CD4-positive, alpha-beta T cell treated with Interleukin-12 subunit alpha and Interleukin-12 subunit beta, for 1 hour (primary cell): ENCODE results near the gene RPL27A.

Experiments used
- DNase-seq: peaks from one replicate; pipeline ENCODE4 v3.0.0-alpha.2; 2020

The RPL27A gene

GRCh38 chr11:8701891-8702597 lies 19.5 kb downstream of the RPL27A start:
- no peak for DNase-seq

DNA sequence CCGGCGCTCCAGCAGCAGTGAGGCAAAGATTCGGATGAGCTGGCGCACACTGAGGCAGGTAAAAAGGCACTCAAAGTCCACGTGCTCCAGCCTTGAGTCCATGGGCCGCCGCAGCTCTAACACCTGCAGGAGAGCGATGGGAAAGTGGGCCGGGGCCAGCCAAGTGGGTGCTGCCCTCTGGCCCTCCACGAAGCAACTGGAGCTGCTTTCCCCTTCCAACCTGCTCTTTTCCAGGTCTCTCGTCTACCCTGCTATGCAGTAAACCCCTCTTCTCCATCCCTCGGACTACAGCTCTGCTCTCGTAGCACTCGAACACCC lies 20.0 kb downstream of the RPL27A start:
- DNase-seq: no peak

- DNase-seq: no peak
Observed at GRCh38 chr11:8704136-8704535, 21.5 kb downstream of the RPL27A start.

GRCh38 chr11:8705146-8705545 lies 22.6 kb downstream of the RPL27A start:
- DNase-seq: no peak

GRCh38 chr11:8706673-8707432 lies 24.3 kb downstream of the RPL27A start:
- DNase-seq: no peak

DNA sequence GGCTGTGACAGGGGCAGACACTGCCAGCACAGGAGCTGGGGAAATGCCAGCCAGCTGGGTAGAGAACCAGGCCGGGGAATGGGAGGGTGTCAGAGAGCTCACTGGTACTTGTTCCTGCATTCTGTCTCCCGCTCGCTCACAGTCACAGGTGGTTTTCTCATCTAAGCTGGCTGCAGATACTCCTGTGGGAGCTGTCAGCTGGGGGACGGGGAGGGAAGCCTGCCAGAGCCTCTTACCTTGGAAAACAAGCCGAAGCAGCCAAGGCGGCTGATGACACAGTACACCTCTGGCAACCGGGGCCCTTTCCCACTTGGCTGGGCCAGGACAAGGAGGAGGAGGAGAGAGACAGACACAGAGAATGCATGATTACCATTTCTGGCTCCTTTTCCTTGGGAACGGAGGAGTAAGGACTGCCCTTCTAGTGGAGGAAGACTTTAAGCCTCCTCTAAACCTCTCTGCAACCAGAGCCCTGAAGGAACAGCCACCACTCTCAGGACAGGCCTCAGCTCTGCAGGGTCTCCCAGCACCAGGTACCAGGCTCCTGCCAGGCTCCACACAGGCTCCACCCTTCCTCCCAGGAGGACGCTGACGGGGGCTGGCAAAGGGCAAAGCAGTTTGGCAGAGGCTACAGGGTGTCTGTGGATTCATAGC lies 25.1 kb downstream of the RPL27A start:
- DNase-seq: no peak

DNA sequence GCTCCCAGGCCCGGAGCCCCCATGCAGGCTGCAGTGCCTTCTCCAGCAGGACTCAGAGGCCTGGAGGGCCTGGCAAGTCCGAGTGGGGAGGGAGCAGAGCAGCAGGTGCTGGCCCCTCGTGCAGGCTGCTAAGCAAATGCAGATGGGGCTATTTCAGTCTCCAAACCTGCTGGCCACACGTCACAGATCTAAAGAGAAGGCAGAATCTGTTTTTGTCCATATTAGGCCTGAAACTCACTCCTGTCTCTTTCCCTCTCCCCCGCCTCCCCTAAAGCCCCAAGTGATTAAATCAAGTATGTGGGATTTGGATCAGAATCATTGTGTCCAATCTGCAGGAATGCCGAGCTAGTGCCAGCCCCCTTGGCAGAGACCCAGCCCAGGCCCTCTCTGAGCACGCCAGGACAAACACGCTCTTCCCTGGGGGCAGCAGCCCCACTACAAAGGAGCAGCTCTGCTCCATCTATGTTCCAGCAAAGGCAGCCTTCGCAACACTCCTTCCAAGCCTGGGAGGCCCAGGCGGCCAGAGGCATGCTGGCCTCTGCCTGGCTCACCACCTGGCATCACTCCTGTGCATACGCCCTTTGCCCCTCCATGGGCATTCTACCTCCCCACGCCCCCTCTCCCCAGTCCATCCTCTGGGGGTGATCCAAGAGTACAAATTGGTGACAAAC lies 26.5 kb downstream of the RPL27A start:
- no peak for DNase-seq

- no peak for DNase-seq
Observed at GRCh38 chr11:8709777-8710176, 27.2 kb downstream of the RPL27A start.

DNA sequence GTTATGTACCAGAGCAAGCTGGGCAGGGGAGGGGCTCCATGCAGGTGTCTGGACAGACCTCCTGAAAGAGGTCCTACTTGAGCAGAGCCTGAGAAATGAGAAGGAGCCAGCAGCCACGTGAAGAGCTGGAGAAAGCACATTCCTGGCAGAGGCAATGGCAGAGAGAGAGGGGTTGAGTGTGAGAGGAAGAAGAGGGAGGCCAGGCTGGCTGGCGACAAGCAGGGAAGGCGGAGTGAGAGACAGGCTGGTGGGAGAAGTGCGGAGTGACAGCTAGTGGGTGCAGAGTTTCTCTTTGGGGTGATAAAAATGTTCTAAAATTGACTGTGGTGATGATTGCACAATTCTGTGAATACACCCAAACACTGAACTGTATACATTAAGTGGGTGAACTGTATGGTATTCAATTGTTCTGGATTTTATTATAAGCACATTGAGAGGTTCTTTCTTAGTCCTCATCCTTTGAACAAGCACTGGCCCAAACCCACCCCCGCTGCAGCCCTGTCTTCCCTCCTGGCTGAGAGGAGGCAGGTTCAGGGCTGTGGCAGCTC lies 29.4 kb downstream of the RPL27A start:
- no peak for DNase-seq

- DNase-seq: no peak
Observed at GRCh38 chr11:8712506-8712905, 29.9 kb downstream of the RPL27A start.

DNA sequence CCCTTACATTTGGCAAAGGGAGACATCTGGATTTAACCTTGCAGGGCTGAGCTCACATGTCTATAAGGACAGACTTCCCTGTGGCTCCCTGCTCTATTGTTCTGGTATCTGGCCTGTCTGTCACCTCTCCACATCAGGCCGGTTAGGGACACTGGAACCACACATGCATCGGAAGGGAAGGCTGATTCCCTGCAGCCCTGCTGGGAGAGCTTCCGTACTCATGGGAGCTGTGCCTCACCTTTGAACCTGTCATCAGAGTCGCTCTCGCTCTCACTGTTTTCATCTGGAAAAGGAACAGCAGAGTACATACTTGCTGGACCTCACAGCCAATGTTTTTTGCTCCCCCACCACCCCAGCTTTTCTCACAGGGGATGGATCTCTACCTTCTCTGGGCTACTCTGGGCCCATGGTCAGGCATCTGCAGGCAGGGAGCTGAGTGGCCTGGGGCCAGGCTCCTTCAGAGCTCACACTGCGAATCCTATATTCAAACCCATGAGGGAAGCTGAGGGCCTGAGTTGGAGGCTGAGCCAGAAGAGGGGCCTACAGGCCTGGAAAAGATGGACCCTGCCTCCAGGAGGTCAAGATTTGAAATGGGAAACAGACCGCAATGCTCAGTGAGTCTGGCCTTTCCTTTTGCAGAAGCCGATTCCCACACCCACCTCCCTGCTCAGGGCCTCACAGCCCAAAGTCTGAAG lies 31.3 kb downstream of the RPL27A start:
- no peak for DNase-seq

DNA sequence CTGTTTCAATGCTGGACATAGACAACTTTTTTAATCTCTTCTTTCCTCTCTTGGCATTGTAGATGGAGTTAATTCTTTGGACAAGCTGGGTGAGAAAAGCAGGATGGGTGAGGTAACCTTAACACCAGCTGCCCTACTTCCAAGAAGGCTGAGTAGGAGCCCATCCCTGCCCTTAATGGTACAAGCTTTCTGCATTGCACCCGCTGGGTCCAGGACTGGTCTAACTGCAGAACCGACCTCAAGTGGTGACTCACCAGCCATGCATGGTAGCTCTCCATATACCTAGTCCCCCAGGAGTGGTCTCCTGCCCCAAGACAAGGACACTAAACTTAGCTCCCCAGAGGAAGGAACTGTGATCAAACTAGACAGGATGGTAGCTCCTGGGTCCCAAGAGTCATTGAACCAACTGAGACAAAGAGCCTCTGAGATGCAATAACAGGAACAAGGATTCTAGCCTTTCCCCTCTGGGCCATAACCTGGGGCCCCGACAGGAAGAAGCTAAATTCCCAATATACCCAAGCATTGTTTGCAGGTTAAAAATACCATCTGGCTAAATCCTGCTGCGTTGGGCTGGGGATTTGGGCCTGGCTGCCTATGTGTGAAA lies 32.1 kb downstream of the RPL27A start:
- no peak for DNase-seq

- no peak for DNase-seq
Observed at GRCh38 chr11:8715501-8715900, 32.9 kb downstream of the RPL27A start.

GRCh38 chr11:8717544-8717875 lies 34.9 kb downstream of the RPL27A start:
- no peak for DNase-seq

GRCh38 chr11:8717876-8718753 lies 35.5 kb downstream of the RPL27A start:
- no peak for DNase-seq

- DNase-seq: no peak
Observed at GRCh38 chr11:8719211-8719649, 36.6 kb downstream of the RPL27A start.

- DNase-seq: no peak
Observed at GRCh38 chr11:8719721-8720120, 37.1 kb downstream of the RPL27A start.

DNA sequence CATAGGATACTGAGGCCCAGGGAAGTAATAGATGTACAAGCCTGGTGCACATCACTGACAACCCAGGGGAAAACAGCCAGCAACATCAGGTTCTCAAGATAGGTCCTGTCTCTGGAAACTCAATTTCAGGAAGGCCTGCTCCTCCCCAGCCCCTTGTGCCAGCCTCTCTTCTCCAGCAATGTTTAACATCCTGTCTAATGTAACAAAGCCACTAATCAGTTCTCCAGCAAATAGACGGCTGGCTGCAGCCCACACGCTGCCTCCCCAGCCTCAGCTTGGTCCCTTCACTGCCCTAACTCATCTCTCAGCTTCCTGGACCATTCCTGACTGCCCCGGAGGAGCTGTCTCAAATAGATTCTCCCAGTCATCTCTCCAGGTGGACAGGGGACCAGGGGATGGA lies 37.8 kb downstream of the RPL27A start:
- no peak for DNase-seq

DNA sequence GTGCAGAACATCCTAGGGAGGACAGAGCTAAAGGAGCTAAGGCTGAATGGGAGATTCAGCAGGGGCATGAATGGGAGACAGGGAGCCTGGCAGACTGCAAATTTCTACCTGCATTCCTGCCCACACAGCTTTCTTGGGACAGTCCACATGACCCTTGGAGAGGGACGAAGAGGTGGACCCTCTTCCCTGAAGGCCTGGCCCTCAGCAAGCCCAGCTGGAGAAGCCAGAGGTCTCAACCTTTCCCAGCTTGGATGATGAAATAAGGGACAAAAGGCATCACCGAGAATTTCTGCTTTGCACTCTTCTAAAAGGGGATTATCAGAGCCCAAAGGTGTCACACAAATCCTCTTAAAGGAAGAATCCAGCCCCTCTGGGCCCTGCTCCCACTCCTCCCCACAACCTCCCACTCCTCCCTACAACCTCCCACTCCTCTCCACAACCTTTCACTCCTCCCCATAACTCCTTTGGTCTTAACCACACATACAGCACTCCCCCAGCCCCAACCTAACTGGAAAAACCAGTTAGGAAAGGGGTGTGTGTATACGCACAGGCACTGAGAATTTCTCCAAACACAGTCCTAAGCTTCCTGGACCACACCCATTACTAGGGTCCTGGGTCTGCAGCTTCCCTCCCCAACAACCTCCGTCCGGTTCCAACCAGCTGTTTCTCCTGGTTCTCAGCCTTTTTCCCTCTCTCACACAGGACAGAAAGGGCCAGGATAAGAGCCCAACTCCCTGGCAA lies 38.4 kb downstream of the RPL27A start:
- DNase-seq: no peak
